IMR-90 (cell line): ENCODE data around the gene CLIC4. TPM values are rescaled to one million over a fixed set of nuclear protein-coding genes. Genes with fewer than 3 reads are reported as not detected.

Experiments
- ATAC-seq: fragments of 200-7000 bp; cut with Tn5 transposase; 2 replicates; pipeline ENCODE4 v1.9.1; 2020; ENCODE audit warnings: low read depth, mild to moderate bottlenecking, moderate library complexity
- BruUV-seq: library from RNA; stranded (reverse); fragments of 400-500 nt; replicated peaks from 2 replicates; lab custom pipeline; 2021; lab: Mats Ljungman, UMichigan
- CTCF ChIA-PET: fragments of 300-600 bp; formaldehyde crosslinking; extraction: SDS; loops from one replicate; lab custom pipeline; 2021; ENCODE audit warnings: antibody characterized with exemption; lab: Yijun Ruan, JAX
- POLR2A ChIA-PET: fragments of 300-600 bp; sonication (Branson Sonifier 250); formaldehyde crosslinking; loops from one replicate; lab custom pipeline; 2022; ENCODE audit warnings: antibody characterized with exemption; ENCODE audit not compliant: unreplicated experiment; lab: Charles Lee
- DNase-seq: peaks from one replicate; pipeline ENCODE4 v3.0.0; 2013
- H2AFZ ChIP-seq: replicated peaks from 2 replicates; pipeline ENCODE3; 2013; ENCODE audit warnings: low read length, mild to moderate bottlenecking; ENCODE audit not compliant: poor library complexity
- H2AK5ac ChIP-seq: 2 replicates; pipeline ENCODE4 v1.6.1; 2013; ENCODE audit warnings: low read depth, low read length, inconsistent platforms
- H2AK9ac ChIP-seq: replicated peaks from 2 replicates; pipeline ENCODE3; 2013; ENCODE audit warnings: mild to moderate bottlenecking, low read depth, low read length, moderate library complexity; ENCODE audit not compliant: poor library complexity
- H2BK120ac ChIP-seq: 2 replicates; pipeline ENCODE4 v1.6.1; 2013; ENCODE audit warnings: low read depth, low read length, inconsistent platforms
- H2BK15ac ChIP-seq: 3 replicates; pipeline ENCODE4 v1.6.1; 2013; ENCODE audit warnings: low read depth, low read length, inconsistent platforms
- H2BK20ac ChIP-seq: 2 replicates; pipeline ENCODE4 v1.6.1; 2013; ENCODE audit warnings: low read depth, mild to moderate bottlenecking, inconsistent platforms, low read length, moderate library complexity
- H2BK5ac ChIP-seq: 2 replicates; pipeline ENCODE4 v1.6.1; 2013; ENCODE audit warnings: mild to moderate bottlenecking, low read depth, low read length, inconsistent platforms; ENCODE audit not compliant: poor library complexity, severe bottlenecking
- H3K14ac ChIP-seq: replicated peaks from 2 replicates; pipeline ENCODE4 v1.6.1; 2013; ENCODE audit warnings: low read depth, low read length, inconsistent platforms
- H3K18ac ChIP-seq: 2 replicates; pipeline ENCODE4 v1.6.1; 2013; ENCODE audit warnings: low read depth, low read length, control low read depth
- H3K23ac ChIP-seq: 2 replicates; pipeline ENCODE4 v1.6.1; 2013; ENCODE audit warnings: low read depth, low read length, inconsistent platforms
- H3K27ac ChIP-seq: 2 replicates; pipeline ENCODE4 v1.5.1; 2013; ENCODE audit warnings: mild to moderate bottlenecking, control low read depth, low read length; ENCODE audit not compliant: insufficient read depth
- H3K27me3 ChIP-seq: 2 replicates; pipeline ENCODE4 v1.6.1; 2013; ENCODE audit warnings: low read length; ENCODE audit not compliant: control insufficient read depth, insufficient read depth
- H3K36me3 ChIP-seq: 2 replicates; pipeline ENCODE4 v1.6.1; 2013; ENCODE audit warnings: low read length, mixed read lengths; ENCODE audit not compliant: control insufficient read depth, insufficient read depth
- H3K4ac ChIP-seq: 2 replicates; pipeline ENCODE4 v1.6.1; 2013; ENCODE audit warnings: low read depth, low read length, inconsistent platforms
- H3K4me1 ChIP-seq: 2 replicates; pipeline ENCODE4 v1.6.1; 2013; ENCODE audit warnings: low read length, mixed read lengths; ENCODE audit not compliant: control insufficient read depth, insufficient read depth
- H3K4me2 ChIP-seq: 2 replicates; pipeline ENCODE4 v1.6.1; 2013; ENCODE audit warnings: low read depth, mild to moderate bottlenecking, control low read depth, low read length, moderate library complexity
- H3K4me3 ChIP-seq: 2 replicates; pipeline ENCODE4 v1.5.1; 2013; ENCODE audit warnings: low read depth, mild to moderate bottlenecking, control low read depth, low read length, moderate library complexity; ENCODE audit not compliant: insufficient read depth
- H3K56ac ChIP-seq: 2 replicates; pipeline ENCODE4 v1.6.1; 2013; ENCODE audit warnings: low read length, inconsistent platforms; ENCODE audit not compliant: insufficient read depth; ENCODE audit errors: extremely low read depth
- H3K79me1 ChIP-seq, 2 experiments: 2 replicates each; pipeline ENCODE4 v1.6.1; 2013; ENCODE audit warnings: low read length in 2 of 2, inconsistent platforms in 1 of 2, low read depth in 1 of 2
- H3K9ac ChIP-seq: 2 replicates; pipeline ENCODE4 v1.6.1; 2013; ENCODE audit warnings: low read depth, low read length, control low read depth
- H3K9me1 ChIP-seq: 2 replicates; pipeline ENCODE4 v1.6.1; 2013; ENCODE audit warnings: low read length, inconsistent platforms; ENCODE audit not compliant: insufficient read depth
- H3K9me3 ChIP-seq: 2 replicates; pipeline ENCODE4 v1.6.1; 2013; ENCODE audit warnings: low read length; ENCODE audit not compliant: control insufficient read depth, insufficient read depth
- H4K20me1 ChIP-seq: 2 replicates; pipeline ENCODE4 v1.6.1; 2013; ENCODE audit warnings: low read length, inconsistent platforms; ENCODE audit not compliant: insufficient read depth
- H4K5ac ChIP-seq: 2 replicates; pipeline ENCODE4 v1.6.1; 2013; ENCODE audit warnings: mild to moderate bottlenecking, low read depth, low read length, control low read depth
- H4K8ac ChIP-seq, 2 experiments: 2 replicates each; pipeline ENCODE4 v1.6.1; 2013; ENCODE audit warnings: low read depth in 2 of 2, low read length in 2 of 2, control low read depth in 1 of 2, inconsistent platforms in 1 of 2
- H4K91ac ChIP-seq: 2 replicates; pipeline ENCODE4 v1.6.1; 2013; ENCODE audit warnings: low read depth, low read length, inconsistent platforms; ENCODE audit not compliant: insufficient read depth
- RAD21 ChIP-seq: IDR thresholded peaks from 2 replicates; pipeline ENCODE4 v1.6.1; 2012; ENCODE audit warnings: low read length, improper control_type of control experiment
- WGBS, 2 experiments: methylation state at CpG; one replicate each; pipeline versions ENCODE4 v1.1.5 to v1.1.7; 2013; ENCODE audit warnings: missing lambda C conversion rate in 2 of 2; ENCODE audit not compliant: insufficient read length in 1 of 2; ENCODE audit errors: extremely low coverage in 2 of 2; 5-methylcytosine and 5-hydroxymethylcytosine counted together
- dilution Hi-C: fragments of 300-500 bp; cut with HindIII; formaldehyde crosslinking; loops from one replicate; pipeline ENCODE4 v1.14.3; 2018; ENCODE audit warnings: low sequenced_read_pairs; ENCODE audit not compliant: unreplicated experiment
- in situ Hi-C: fragments of 300-500 bp; cut with MboI; formaldehyde crosslinking; loops from 3 replicates; pipeline ENCODE4 v1.14.3; 2019; ENCODE audit warnings: low sequenced_read_pairs, inconsistent platforms, mixed read lengths
- intact Hi-C: fragments of 100-400 bp; cut with micrococcal nuclease; formaldehyde crosslinking; loops from 2 replicates; pipeline ENCODE4 v1.10.0; 2022
- polyA plus RNA-seq, 3 experiments: library from polyadenylated mRNA; depleted of rRNA; stranded (reverse); fragments of >200 nt; gene quantifications; 2 replicates each; pipeline ENCODE4 v1.2.3, GENCODE V29; 2012; ENCODE audit warnings: low replicate concordance in 1 of 3
- total RNA-seq: library from RNA; depleted of rRNA; stranded (reverse); fragments of >200 nt; gene quantifications from 2 replicates; pipeline ENCODE4 v1.2.3, GENCODE V29; 2012

CLIC4 gene
- total and polyA plus RNA-seq, 2 of the 4 experiments (the other 2 are of a cell fraction): 242 to 392 TPM

DNA sequence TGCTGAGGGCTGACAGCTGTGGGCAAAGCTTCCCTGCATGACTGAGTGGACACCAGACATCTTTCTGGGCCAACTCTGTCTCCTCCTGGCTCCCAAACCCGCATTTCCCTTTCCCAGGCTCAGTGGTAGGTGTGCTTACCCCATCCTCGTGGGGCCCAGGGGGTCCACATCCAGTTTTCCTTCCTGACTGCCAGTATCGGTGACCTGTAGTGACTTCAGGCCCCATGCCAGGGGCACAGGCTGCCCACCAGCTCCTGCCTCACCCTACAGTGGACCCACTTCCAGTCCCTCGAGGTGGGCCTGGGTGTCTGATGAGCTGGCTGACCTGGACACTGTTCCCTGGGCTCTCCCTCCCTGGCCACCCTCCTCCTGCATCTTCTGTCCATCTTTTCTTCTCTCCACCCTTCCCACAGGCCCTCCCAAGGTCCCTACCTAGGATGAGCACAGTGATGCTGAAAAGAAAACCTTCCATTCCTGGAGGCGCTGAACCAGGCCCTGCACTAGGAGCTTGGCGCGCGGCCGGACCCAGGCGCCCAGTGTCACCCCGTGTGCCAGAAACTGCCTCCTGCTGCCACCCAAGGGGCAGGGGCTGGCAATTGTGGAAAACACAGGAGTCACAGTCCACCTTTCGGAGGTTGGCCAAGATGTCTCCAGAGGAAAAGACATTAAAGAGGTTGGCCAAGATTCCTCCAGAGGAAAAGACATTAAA, 117.7 kb downstream of the CLIC4 start:
- no peak overlapping the region for H2AK5ac ChIP-seq
- dilution Hi-C loops: no loop called here
- H2AFZ ChIP-seq: no peak overlapping the region
- no peak overlapping the region for H2BK15ac ChIP-seq
- no peak overlapping the region for H3K4ac ChIP-seq
- H3K9me3 ChIP-seq: no peaks in the 10 kb centered on the region
- H4K5ac ChIP-seq: no peak overlapping the region
- no peak overlapping the region for H4K8ac ChIP-seq
- H3K23ac ChIP-seq: no peak overlapping the region
- no TSS peak for BruUV-seq
- DNase-seq (no peak), ATAC-seq (no peak; the same call in 1 of the 2 replicates)
- H3K4me3 ChIP-seq: no peak overlapping the region
- H3K9ac ChIP-seq: no peak overlapping the region
- no peak overlapping the region for H3K14ac ChIP-seq
- no peak for TF ChIP-seq RAD21
- H3K27me3 ChIP-seq: peaks cover 37% of the 10 kb centered on the region
- H4K20me1 ChIP-seq: no peaks in the 10 kb centered on the region
- in situ Hi-C loops: no loop called here
- no peaks in the 10 kb centered on the region for H3K36me3 ChIP-seq
- 85% methylated on average over 10 of the region's 12 CpGs; no CpG with 5 or more reads in 1 of the 2 experiments for WGBS, 2 experiments
- no peak overlapping the region for H3K27ac ChIP-seq
- no peak overlapping the region for H3K18ac ChIP-seq
- intact Hi-C loops: loop anchor here (5.0 kb wide), 1 partner anchor 59 kb away; no protein-coding TSS in a partner anchor
- no peak overlapping the region for H2BK120ac ChIP-seq
- no peaks in the 10 kb centered on the region for H3K4me1 ChIP-seq
- H2BK20ac ChIP-seq: no peak overlapping the region
- H3K9me1 ChIP-seq: peaks cover 4% of the 10 kb centered on the region; the same call in 1 of the 2 replicates
- CTCF ChIA-PET: interaction anchor here (1.3 kb wide), 1 partner anchor 13 kb away, joined by 3 read pairs; no protein-coding TSS in a partner anchor
- no peak overlapping the region for H3K56ac ChIP-seq
- H3K4me2 ChIP-seq: no peak overlapping the region
- no peak overlapping the region for H2AK9ac ChIP-seq
- H2BK5ac ChIP-seq: no peak overlapping the region
- no peaks in the 10 kb centered on the region for H3K79me1 ChIP-seq
- POLR2A ChIA-PET: no interaction called here
- no peak overlapping the region for H4K91ac ChIP-seq
